K562 (cell line): ENCODE measurements around the gene TRIM33. TPM values are rescaled to one million over a fixed set of nuclear protein-coding genes. Genes with fewer than 3 reads are reported as not detected.
A peak's percentile ranks its signal among the peaks of the same experiment; 100 is the strongest.

ENCODE experiments used
- CC2D1A ChIP-seq: fragments of 450-650 bp; IDR thresholded peaks from 2 replicates; pipeline ENCODE4 v1.6.1; 2017; ENCODE audit warnings: mild to moderate bottlenecking
- CHD2 ChIP-seq: IDR thresholded peaks from 2 replicates; pipeline ENCODE4 v1.6.1; 2011; ENCODE audit warnings: low read depth, low read length
- CHD4 ChIP-seq: fragments of 200-600 bp; sonication (generic); IDR thresholded peaks from 3 replicates; pipeline ENCODE4 v1.6.1; 2012; ENCODE audit warnings: low read depth, mild to moderate bottlenecking, mixed read lengths, low read length, inconsistent platforms; ENCODE audit not compliant: insufficient read depth, insufficient replicate concordance, poor library complexity, severe bottlenecking
- COPS2 ChIP-seq: fragments of 450-650 bp; conservative IDR thresholded peaks from 2 replicates; pipeline ENCODE4 v1.6.1; 2016; ENCODE audit warnings: mild to moderate bottlenecking, moderate library complexity
- E2F3 ChIP-seq: fragments of 250-450 bp; sonication (Bioruptor Pico); IDR thresholded peaks from 2 replicates; pipeline ENCODE4 v1.4.0; 2020; ENCODE audit warnings: mild to moderate bottlenecking
- ESRRA ChIP-seq: fragments of 450-650 bp; IDR thresholded peaks from 2 replicates; pipeline ENCODE4 v1.6.1; 2014; ENCODE audit warnings: low read depth, mild to moderate bottlenecking, moderate library complexity, borderline replicate concordance
- ESRRB ChIP-seq: fragments of 250-450 bp; sonication (Bioruptor Pico); IDR thresholded peaks from 2 replicates; pipeline ENCODE4 v1.5.0; 2020; ENCODE audit warnings: mild to moderate bottlenecking, moderate library complexity, borderline replicate concordance
- GATAD2B ChIP-seq: fragments of 450-650 bp; IDR thresholded peaks from 2 replicates; pipeline ENCODE4 v1.6.1; 2017; ENCODE audit warnings: mild to moderate bottlenecking, borderline replicate concordance
- GTF2F1 ChIP-seq: IDR thresholded peaks from 2 replicates; pipeline ENCODE4 v1.6.1; 2011; ENCODE audit warnings: low read depth, low read length, improper control_type of control experiment
- HDAC6 ChIP-seq: IDR thresholded peaks from 2 replicates; pipeline ENCODE4 v1.6.1; 2012; ENCODE audit warnings: low read depth, mild to moderate bottlenecking, control low read depth, inconsistent platforms, low read length, moderate library complexity
- NBN ChIP-seq: fragments of 450-650 bp; IDR thresholded peaks from 2 replicates; pipeline ENCODE4 v1.6.1; 2016; ENCODE audit warnings: low read depth, mild to moderate bottlenecking
- NELFE ChIP-seq: IDR thresholded peaks from 2 replicates; pipeline ENCODE4 v1.6.1; 2011; ENCODE audit warnings: mild to moderate bottlenecking; ENCODE audit not compliant: insufficient read depth, insufficient read length
- NFIC ChIP-seq: fragments of 450-650 bp; IDR thresholded peaks from 2 replicates; pipeline ENCODE4 v1.6.1; 2017; ENCODE audit warnings: mild to moderate bottlenecking, inconsistent platforms
- PCBP2 ChIP-seq: fragments of 200-400 bp; formaldehyde crosslinking; IDR thresholded peaks from 2 replicates; pipeline ENCODE4 v1.6.1; 2018; ENCODE audit warnings: low read length, low read depth, mild to moderate bottlenecking, moderate library complexity; ENCODE audit not compliant: poor library complexity, severe bottlenecking
- PHF20 ChIP-seq: fragments of 450-650 bp; IDR thresholded peaks from 2 replicates; pipeline ENCODE4 v1.6.1; 2018; ENCODE audit not compliant: partially characterized antibody
- POLR2AphosphoS2 ChIP-seq: IDR thresholded peaks from 2 replicates; pipeline ENCODE4 v1.6.1; 2012; ENCODE audit warnings: low read length, improper control_type of control experiment
- RBM39 ChIP-seq: fragments of 200-400 bp; formaldehyde crosslinking; optimal IDR thresholded peaks from 2 replicates; pipeline ENCODE3; 2018; ENCODE audit warnings: low read depth, low read length
- SAFB ChIP-seq: fragments of 200-400 bp; formaldehyde crosslinking; IDR thresholded peaks from 2 replicates; pipeline ENCODE4 v1.6.1; 2017; ENCODE audit warnings: low read depth, low read length, borderline replicate concordance
- ZNF212 ChIP-seq: fragments of 450-650 bp; formaldehyde crosslinking; IDR thresholded peaks from 2 replicates; pipeline ENCODE4 v1.4.0; 2020; ENCODE audit warnings: mild to moderate bottlenecking
- ZNF282 ChIP-seq: sonication (generic); formaldehyde crosslinking; IDR thresholded peaks from 2 replicates; pipeline ENCODE4 v1.8.1; 2023; ENCODE audit warnings: missing genetic modification reagents
- ZNF324 ChIP-seq: fragments of 250-450 bp; sonication (Bioruptor Pico); IDR thresholded peaks from 2 replicates; pipeline ENCODE4 v1.4.0; 2020; ENCODE audit warnings: mild to moderate bottlenecking
- polyA plus RNA-seq, 8 experiments: library from polyadenylated mRNA; depleted of rRNA in 4 of 8; stranded (reverse) in 5 of 8; unstranded in 3 of 8; fragments of >200 nt; fragmentation: Nextera tagmentation in 2 of 8; fragmentation: Illumina TruSeq in 1 of 8; extraction: Ambion mirVana in 2 of 8; extraction: Trizol in 1 of 8; gene quantifications; 2 replicates each; pipeline versions ENCODE4 v1.2.1 to v1.2.3, GENCODE V29; 2011 to 2014; ENCODE audit warnings: inconsistent platforms in 1 of 8, missing spikeins in 1 of 8
- total RNA-seq, 7 experiments: library from RNA; depleted of rRNA in 6 of 7; stranded (reverse); fragments of >200 nt in 6 of 7; fragmentation: Illumina TruSeq in 2 of 7; extraction: Trizol in 2 of 7; gene quantifications; 2 replicates each; pipeline versions ENCODE4 v1.2.1 to v1.2.3, GENCODE V29; 2011 to 2021; ENCODE audit warnings: low replicate concordance in 1 of 7
- TF ChIP-seq, protein P1 (sequence below): fragments of 250-450 bp; sonication (Bioruptor Pico); IDR thresholded peaks from 2 replicates; pipeline ENCODE4 v1.4.0; 2020; ENCODE audit warnings: mild to moderate bottlenecking, moderate library complexity
- TF ChIP-seq, protein P2 (sequence below): sonication (generic); formaldehyde crosslinking; IDR thresholded peaks from 2 replicates; pipeline ENCODE4 v1.9.0; 2022; ENCODE audit warnings: mild to moderate bottlenecking, missing genetic modification reagents
- TF ChIP-seq, protein P3 (sequence below): fragments of 450-650 bp; IDR thresholded peaks from 2 replicates; pipeline ENCODE4 v1.6.1; 2016; ENCODE audit warnings: antibody characterized with exemption
- TF ChIP-seq, protein P4 (sequence below): fragments of 450-650 bp; formaldehyde crosslinking; IDR thresholded peaks from 2 replicates; pipeline ENCODE4 v1.4.0; 2020; ENCODE audit warnings: mild to moderate bottlenecking, moderate library complexity
- TF ChIP-seq, protein P5 (sequence below): fragments of 450-650 bp; IDR thresholded peaks from 2 replicates; pipeline ENCODE4 v1.6.1; 2016; ENCODE audit warnings: low read depth, mild to moderate bottlenecking, moderate library complexity

TRIM33 gene
- total and polyA plus RNA-seq, 9 of the 15 experiments (the other 6 are each of a cell fraction or from before 2014, with no cell fraction given): 9.3 to 58.4 (median 40.2) TPM

DNA sequence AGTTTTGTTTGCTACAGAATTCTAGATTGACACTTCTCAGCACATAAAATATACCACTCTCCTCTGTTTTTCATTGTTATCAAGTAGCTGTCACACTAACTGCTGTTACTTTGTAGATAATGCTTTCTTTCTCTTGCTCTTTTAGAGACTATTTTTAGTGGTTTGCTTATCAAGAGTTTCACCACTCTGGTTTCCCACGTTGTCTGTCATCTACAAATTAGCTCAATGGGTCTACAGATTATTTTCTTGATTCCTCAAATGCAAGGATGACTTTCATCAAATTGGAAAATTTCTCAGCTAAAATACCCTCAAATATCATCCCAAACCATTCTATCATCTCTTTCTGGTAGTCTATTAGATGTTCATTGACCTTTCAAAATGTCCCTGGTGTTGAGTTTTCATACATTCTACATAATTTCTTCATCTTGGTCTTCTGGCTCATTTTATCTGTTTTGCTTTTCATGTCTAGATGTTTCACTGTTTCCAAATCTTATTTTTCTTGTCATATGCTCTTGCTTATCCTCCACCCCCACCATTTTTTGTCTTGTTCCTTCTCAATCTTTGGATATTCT is 122.5 kb downstream of the TRIM33 start (continued):
- TF ChIP-seq PCBP2: no peak
- TF ChIP-seq, protein P1, sequence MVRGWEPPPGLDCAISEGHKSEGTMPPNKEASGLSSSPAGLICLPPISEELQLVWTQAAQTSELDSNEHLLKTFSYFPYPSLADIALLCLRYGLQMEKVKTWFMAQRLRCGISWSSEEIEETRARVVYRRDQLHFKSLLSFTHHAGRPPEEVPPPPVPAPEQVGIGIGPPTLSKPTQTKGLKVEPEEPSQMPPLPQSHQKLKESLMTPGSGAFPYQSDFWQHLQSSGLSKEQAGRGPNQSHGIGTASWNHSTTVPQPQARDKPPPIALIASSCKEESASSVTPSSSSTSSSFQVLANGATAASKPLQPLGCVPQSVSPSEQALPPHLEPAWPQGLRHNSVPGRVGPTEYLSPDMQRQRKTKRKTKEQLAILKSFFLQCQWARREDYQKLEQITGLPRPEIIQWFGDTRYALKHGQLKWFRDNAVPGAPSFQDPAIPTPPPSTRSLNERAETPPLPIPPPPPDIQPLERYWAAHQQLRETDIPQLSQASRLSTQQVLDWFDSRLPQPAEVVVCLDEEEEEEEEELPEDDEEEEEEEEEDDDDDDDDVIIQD (CRISPR knock-in tag): no peak
- no peak for TF ChIP-seq ESRRB (CRISPR knock-in tag)
- TF ChIP-seq, protein P2, sequence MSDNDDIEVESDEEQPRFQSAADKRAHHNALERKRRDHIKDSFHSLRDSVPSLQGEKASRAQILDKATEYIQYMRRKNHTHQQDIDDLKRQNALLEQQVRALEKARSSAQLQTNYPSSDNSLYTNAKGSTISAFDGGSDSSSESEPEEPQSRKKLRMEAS (CRISPR knock-in tag): no peak
- TF ChIP-seq CHD2: no peak
- no peak for TF ChIP-seq POLR2AphosphoS2
- TF ChIP-seq CHD4: no peak
- no peak for TF ChIP-seq RBM39
- peak; percentile 52; the same call in 1 of the 2 replicates for TF ChIP-seq ESRRA
- TF ChIP-seq NBN: peak; percentile 72; the same call in 1 of the 2 replicates
- TF ChIP-seq COPS2: no peak
- TF ChIP-seq ZNF212: no peak
- TF ChIP-seq NELFE: no peak
- TF ChIP-seq GATAD2B: peak; percentile 74
- TF ChIP-seq GTF2F1: no peak
- no peak for TF ChIP-seq SAFB
- TF ChIP-seq, protein P3, sequence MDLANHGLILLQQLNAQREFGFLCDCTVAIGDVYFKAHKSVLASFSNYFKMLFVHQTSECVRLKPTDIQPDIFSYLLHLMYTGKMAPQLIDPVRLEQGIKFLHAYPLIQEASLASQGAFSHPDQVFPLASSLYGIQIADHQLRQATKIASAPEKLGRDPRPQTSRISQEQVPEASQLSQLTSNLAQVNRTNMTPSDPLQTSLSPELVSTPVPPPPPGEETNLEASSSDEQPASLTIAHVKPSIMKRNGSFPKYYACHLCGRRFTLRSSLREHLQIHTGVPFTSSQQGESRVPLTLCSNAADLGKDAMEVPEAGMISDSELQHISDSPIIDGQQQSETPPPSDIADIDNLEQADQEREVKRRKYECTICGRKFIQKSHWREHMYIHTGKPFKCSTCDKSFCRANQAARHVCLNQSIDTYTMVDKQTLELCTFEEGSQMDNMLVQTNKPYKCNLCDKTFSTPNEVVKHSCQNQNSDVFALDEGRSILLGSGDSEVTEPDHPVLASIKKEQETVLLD: peak; percentile 75
- no peak for TF ChIP-seq E2F3
- 0 out of 2 replicates have a peak, but pooled peaks have one; percentile 46 for TF ChIP-seq CC2D1A
- TF ChIP-seq, protein P4, sequence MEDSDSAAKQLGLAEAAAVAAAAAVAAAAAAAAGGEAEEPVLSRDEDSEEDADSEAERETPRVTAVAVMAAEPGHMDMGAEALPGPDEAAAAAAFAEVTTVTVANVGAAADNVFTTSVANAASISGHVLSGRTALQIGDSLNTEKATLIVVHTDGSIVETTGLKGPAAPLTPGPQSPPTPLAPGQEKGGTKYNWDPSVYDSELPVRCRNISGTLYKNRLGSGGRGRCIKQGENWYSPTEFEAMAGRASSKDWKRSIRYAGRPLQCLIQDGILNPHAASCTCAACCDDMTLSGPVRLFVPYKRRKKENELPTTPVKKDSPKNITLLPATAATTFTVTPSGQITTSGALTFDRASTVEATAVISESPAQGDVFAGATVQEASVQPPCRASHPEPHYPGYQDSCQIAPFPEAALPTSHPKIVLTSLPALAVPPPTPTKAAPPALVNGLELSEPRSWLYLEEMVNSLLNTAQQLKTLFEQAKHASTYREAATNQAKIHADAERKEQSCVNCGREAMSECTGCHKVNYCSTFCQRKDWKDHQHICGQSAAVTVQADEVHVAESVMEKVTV (CRISPR knock-in tag): no peak
- no peak for TF ChIP-seq HDAC6
- no peak for TF ChIP-seq PHF20
- no peak for TF ChIP-seq ZNF282 (CRISPR knock-in tag)
- peak; percentile 87 for TF ChIP-seq NFIC
- TF ChIP-seq, protein P5, sequence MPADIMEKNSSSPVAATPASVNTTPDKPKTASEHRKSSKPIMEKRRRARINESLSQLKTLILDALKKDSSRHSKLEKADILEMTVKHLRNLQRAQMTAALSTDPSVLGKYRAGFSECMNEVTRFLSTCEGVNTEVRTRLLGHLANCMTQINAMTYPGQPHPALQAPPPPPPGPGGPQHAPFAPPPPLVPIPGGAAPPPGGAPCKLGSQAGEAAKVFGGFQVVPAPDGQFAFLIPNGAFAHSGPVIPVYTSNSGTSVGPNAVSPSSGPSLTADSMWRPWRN: peak; percentile 84
- TF ChIP-seq ZNF324 (CRISPR knock-in tag): no peak
